D721Med (cell line): ENCODE results near the gene CACNA2D1.

Source experiments
- DNase-seq: peaks from one replicate; pipeline ENCODE4 v3.0.0; 2011; ENCODE audit warnings: low spot score; ENCODE audit not compliant: insufficient read length
- FAIRE-seq: peaks from 2 replicates; lab custom pipeline; 2011; peaks lifted over from hg19 to GRCh38; lab: Jason Lieb, UNC
- CTCF ChIP-seq: IDR thresholded peaks from 2 replicates; pipeline ENCODE4 v1.5.1; 2012; ENCODE audit warnings: mild to moderate bottlenecking, control low read depth; ENCODE audit not compliant: insufficient read depth; ENCODE audit errors: missing control alignments

The CACNA2D1 gene

GRCh38 chr7:82194016-82194643 lies 249.4 kb downstream of the CACNA2D1 start:
- no peak for DNase-seq
- FAIRE-seq: no peak
- no peak for TF ChIP-seq CTCF

GRCh38 chr7:82188636-82189035 lies 254.9 kb downstream of the CACNA2D1 start:
- FAIRE-seq (no peak), DNase-seq (no peak)
- TF ChIP-seq CTCF: no peak

- TF ChIP-seq CTCF: no peak
- no peak for DNase-seq
- FAIRE-seq: no peak
Observed at GRCh38 chr7:82185443-82185842, 258.1 kb downstream of the CACNA2D1 start.

- DNase-seq (no peak), FAIRE-seq (no peak)
- no peak for TF ChIP-seq CTCF
Observed at GRCh38 chr7:82183634-82184033, 259.9 kb downstream of the CACNA2D1 start.

GRCh38 chr7:82179311-82179710 lies 264.3 kb downstream of the CACNA2D1 start:
- FAIRE-seq (no peak), DNase-seq (no peak)
- no peak for TF ChIP-seq CTCF

GRCh38 chr7:82175319-82175718 lies 268.3 kb downstream of the CACNA2D1 start:
- DNase-seq: no peak
- TF ChIP-seq CTCF: no peak
- peak; percentile 66 for FAIRE-seq

- no peak for DNase-seq
- FAIRE-seq: no peak
- TF ChIP-seq CTCF: no peak
Observed at GRCh38 chr7:82173400-82174021, 270.1 kb downstream of the CACNA2D1 start.
